HTR-8/SVneo (cell line): ENCODE data around the gene DICER1.
"Not testable (repeated sequence)": the region's sequence is repeated elsewhere in the genome, so short reads cannot be mapped to it uniquely, and the experiment has no call there.

Source experiments
- DNase-seq: peaks from one replicate; pipeline ENCODE4 v3.0.0; 2011; ENCODE audit warnings: low spot score, mixed read lengths; ENCODE audit not compliant: insufficient read length
- FAIRE-seq: peaks from 2 replicates; lab custom pipeline; 2011; peaks lifted over from hg19 to GRCh38; lab: Jason Lieb, UNC

The DICER1 gene

GRCh38 chr14:95185033-95185766 is 27.9 kb upstream of the DICER1 start:
- DNase-seq: no peak
- no peak for FAIRE-seq

DNA sequence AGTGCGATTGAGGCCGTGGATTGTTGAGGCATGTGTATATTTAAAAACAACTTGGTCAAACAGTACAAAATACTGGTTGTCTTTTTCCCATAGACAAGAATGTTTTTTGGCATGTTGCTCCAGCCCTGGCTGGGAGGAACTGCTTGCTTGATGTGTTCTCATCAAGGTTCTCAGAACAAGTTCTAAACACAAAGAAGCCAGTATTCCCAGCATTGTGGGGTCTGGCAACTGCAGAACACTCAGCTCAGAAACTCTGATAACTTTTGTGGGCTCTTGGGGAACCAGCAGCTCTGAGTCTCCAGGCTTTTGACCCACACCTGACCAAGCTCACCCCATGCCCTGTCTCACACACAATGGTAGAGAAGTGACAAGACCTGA is 27.1 kb upstream of the DICER1 start:
- DNase-seq: no peak
- no peak for FAIRE-seq

GRCh38 chr14:95183532-95184412 is 26.4 kb upstream of the DICER1 start:
- DNase-seq: no peak
- FAIRE-seq: no peak

- FAIRE-seq (no peak), DNase-seq (no peak)
These were observed 25.8 kb upstream of the DICER1 start for GRCh38 chr14:95183082-95183481.

- DNase-seq (no peak), FAIRE-seq (no peak)
These were observed 25.1 kb upstream of the DICER1 start for GRCh38 chr14:95182379-95182778.

- FAIRE-seq (no peak), DNase-seq (no peak)
These were observed 23.8 kb upstream of the DICER1 start for GRCh38 chr14:95180966-95181741.

DNA sequence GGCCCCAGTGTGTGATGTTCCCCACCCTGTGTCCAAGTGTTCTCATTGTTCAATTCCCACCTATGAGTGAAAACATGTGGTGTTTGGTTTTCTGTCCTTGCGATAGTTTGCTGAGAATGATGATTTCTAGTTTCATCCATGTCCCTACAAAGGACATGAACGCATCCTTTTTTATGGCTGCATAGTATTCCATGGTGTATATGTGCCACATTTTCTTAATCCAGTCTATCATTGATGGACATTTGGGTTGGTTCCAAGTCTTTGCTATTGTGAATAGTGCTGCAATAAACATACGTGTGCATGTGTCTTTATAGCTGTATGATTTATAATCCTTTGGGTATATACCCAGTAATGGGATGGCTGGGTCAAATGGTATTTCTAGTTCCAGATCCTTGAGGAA is 18.3 kb upstream of the DICER1 start:
- FAIRE-seq, DNase-seq: not testable (repeated sequence)

GRCh38 chr14:95174184-95174792 is 17.0 kb upstream of the DICER1 start:
- FAIRE-seq (no peak), DNase-seq (no peak)

- DNase-seq (no peak), FAIRE-seq (no peak)
These were observed 16.2 kb upstream of the DICER1 start for GRCh38 chr14:95173518-95173917.

DNA sequence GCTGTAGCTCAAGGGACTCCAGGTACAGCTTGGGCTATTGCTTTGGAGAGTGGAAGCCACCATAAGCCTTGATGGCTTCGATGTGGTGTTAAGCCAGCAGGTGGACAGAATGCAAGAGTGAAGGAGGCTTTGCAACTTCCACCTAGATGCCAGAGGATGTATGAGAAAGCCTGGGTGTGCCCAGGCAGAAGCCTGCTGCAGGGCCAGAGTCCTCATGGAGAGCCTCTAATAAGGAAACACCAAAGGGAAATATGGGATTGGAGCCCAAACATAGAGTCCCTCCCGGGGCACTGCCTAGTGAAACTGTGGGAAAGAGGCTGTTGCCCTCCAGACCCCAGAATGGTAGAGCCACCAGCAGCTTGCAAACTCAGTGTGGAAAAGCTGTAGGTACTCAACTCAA is 9.8 kb upstream of the DICER1 start:
- FAIRE-seq (no peak), DNase-seq (no peak)

GRCh38 chr14:95165517-95165916 is 8.2 kb upstream of the DICER1 start:
- no peak for FAIRE-seq
- no peak for DNase-seq

GRCh38 chr14:95164506-95164905 is 7.2 kb upstream of the DICER1 start:
- no peak for DNase-seq
- no peak for FAIRE-seq

GRCh38 chr14:95163666-95164065 is 6.3 kb upstream of the DICER1 start:
- DNase-seq (no peak), FAIRE-seq (no peak)

DNA sequence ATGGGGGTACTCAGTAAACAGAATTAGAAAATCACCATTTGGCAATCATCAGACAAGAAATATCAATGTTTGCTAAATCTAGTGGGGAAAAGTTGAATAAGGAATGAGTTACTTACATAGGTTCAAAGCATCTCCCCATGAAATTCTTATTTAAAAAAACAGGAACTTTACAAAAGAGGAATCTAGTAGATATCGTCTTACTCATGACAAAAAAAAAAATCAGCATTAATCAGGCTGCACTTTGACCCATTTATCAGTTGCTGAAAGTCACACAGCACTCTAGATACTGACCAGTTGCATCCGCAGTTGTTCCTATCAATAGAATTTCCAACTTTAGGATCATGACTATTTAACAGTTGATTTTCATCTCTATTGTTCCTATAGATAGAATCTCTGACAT is 5.8 kb upstream of the DICER1 start:
- FAIRE-seq: no peak
- no peak for DNase-seq

- FAIRE-seq: no peak
- DNase-seq: no peak
These were observed 5.3 kb upstream of the DICER1 start for GRCh38 chr14:95162641-95163040.

DNA sequence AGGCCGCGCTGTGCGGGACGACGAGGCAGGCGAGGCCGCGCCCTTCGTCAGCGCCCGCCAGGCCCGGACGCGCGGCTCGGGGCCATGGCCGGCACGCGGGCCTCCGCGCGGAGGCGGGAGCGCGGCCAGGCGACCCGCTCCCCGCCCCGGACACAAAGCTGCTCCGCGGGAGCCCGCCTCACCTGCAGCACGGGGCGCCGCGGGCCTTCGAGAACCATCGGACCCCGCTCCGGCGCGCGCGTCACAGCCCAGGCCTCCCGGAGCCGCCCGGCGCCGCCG is 342 bp downstream of the DICER1 start:
- no peak for DNase-seq
- FAIRE-seq: no peak

GRCh38 chr14:95156161-95157047 is 925 bp downstream of the DICER1 start:
- FAIRE-seq (no peak), DNase-seq (peak; percentile 17)

- DNase-seq (no peak), FAIRE-seq (no peak)
These were observed 2.3 kb downstream of the DICER1 start for GRCh38 chr14:95155045-95155444.

GRCh38 chr14:95153866-95154265 is 3.5 kb downstream of the DICER1 start:
- DNase-seq: no peak
- FAIRE-seq: no peak

- FAIRE-seq: no peak
- DNase-seq: no peak
These were observed 5.8 kb downstream of the DICER1 start for GRCh38 chr14:95151561-95151960.
